H9 (cell line): Measurements from ENCODE around the gene MYO5B. TPM values are rescaled to one million over a fixed set of nuclear protein-coding genes. Genes with fewer than 3 reads are reported as not detected.

Experiments
- DNase-seq: peaks from one replicate; pipeline ENCODE4 v3.0.0-alpha.2; 2017
- H2AFZ ChIP-seq: one replicate; pipeline ENCODE4 v1.6.1; 2013; ENCODE audit warnings: mild to moderate bottlenecking, low read length, control low read depth, moderate library complexity
- H2AK5ac ChIP-seq: 2 replicates; pipeline ENCODE4 v1.6.1; 2013; ENCODE audit warnings: low read length, control low read depth, mixed read lengths; ENCODE audit not compliant: insufficient read length
- H2BK120ac ChIP-seq: one replicate; pipeline ENCODE4 v1.6.1; 2013; ENCODE audit warnings: low read depth, mild to moderate bottlenecking, low read length, control low read depth, inconsistent platforms; ENCODE audit not compliant: poor library complexity, severe bottlenecking
- H2BK12ac ChIP-seq: 2 replicates; pipeline ENCODE4 v1.6.1; 2013; ENCODE audit warnings: low read length, control low read depth, mixed read lengths, low read depth; ENCODE audit not compliant: insufficient read length
- H2BK15ac ChIP-seq: 2 replicates; pipeline ENCODE4 v1.6.1; 2013; ENCODE audit warnings: low read depth, low read length, control low read depth
- H2BK20ac ChIP-seq: one replicate; pipeline ENCODE4 v1.6.1; 2013; ENCODE audit warnings: low read depth, mild to moderate bottlenecking, low read length, control low read depth, inconsistent platforms; ENCODE audit not compliant: poor library complexity, severe bottlenecking
- H2BK5ac ChIP-seq: 2 replicates; pipeline ENCODE4 v1.6.1; 2013; ENCODE audit warnings: low read length, control low read depth, mixed read lengths; ENCODE audit not compliant: insufficient read length
- H3K14ac ChIP-seq: 2 replicates; pipeline ENCODE4 v1.6.1; 2013; ENCODE audit warnings: low read length, control low read depth; ENCODE audit not compliant: insufficient read depth
- H3K18ac ChIP-seq: 2 replicates; pipeline ENCODE4 v1.6.1; 2013; ENCODE audit warnings: low read depth, mild to moderate bottlenecking, mixed read lengths, low read length, control low read depth; ENCODE audit not compliant: insufficient read length
- H3K23ac ChIP-seq: 2 replicates; pipeline ENCODE4 v1.6.1; 2013; ENCODE audit warnings: low read length, control low read depth, mixed read lengths, low read depth; ENCODE audit not compliant: insufficient read length
- H3K23me2 ChIP-seq: 2 replicates; pipeline ENCODE4 v1.6.1; 2013; ENCODE audit warnings: low read depth, mild to moderate bottlenecking, mixed read lengths, low read length, control low read depth; ENCODE audit not compliant: insufficient read length, poor library complexity, severe bottlenecking
- H3K27ac ChIP-seq: 2 replicates; pipeline ENCODE4 v1.5.1; 2013; ENCODE audit warnings: low read length, control low read depth, mixed read lengths, low read depth; ENCODE audit not compliant: insufficient read length
- H3K27me3 ChIP-seq: 2 replicates; pipeline ENCODE4 v1.6.1; 2013; ENCODE audit warnings: low read length, control low read depth, inconsistent platforms; ENCODE audit not compliant: insufficient read depth
- H3K4ac ChIP-seq: 2 replicates; pipeline ENCODE4 v1.6.1; 2013; ENCODE audit warnings: low read depth, mild to moderate bottlenecking, control low read depth, inconsistent platforms, low read length, moderate library complexity
- H3K4me1 ChIP-seq: 2 replicates; pipeline ENCODE4 v1.6.1; 2013; ENCODE audit warnings: low read length, control low read depth, inconsistent platforms; ENCODE audit not compliant: insufficient read depth
- H3K4me2 ChIP-seq: 2 replicates; pipeline ENCODE4 v1.6.1; 2013; ENCODE audit warnings: low read length, control low read depth, mixed read lengths; ENCODE audit not compliant: insufficient read length, insufficient read depth
- H3K56ac ChIP-seq: 2 replicates; pipeline ENCODE4 v1.6.1; 2013; ENCODE audit warnings: low read depth, mild to moderate bottlenecking, mixed read lengths, low read length, control low read depth; ENCODE audit not compliant: insufficient read length
- H3K79me1 ChIP-seq: 2 replicates; pipeline ENCODE4 v1.6.1; 2013; ENCODE audit warnings: low read depth, mild to moderate bottlenecking, moderate library complexity, low read length, control low read depth, inconsistent platforms; ENCODE audit not compliant: insufficient read depth, poor library complexity, severe bottlenecking
- H3K79me2 ChIP-seq: 2 replicates; pipeline ENCODE4 v1.6.1; 2013; ENCODE audit warnings: low read length, control low read depth, inconsistent platforms; ENCODE audit not compliant: insufficient read depth
- H3K9ac ChIP-seq: 2 replicates; pipeline ENCODE4 v1.6.1; 2013; ENCODE audit warnings: low read length, control low read depth, mixed read lengths; ENCODE audit not compliant: insufficient read length; ENCODE audit errors: extremely low read depth
- H3K9me3 ChIP-seq: one replicate; pipeline ENCODE4 v1.6.1; 2013; ENCODE audit warnings: low read depth, low read length, inconsistent platforms; ENCODE audit not compliant: control insufficient read depth
- H3T11ph ChIP-seq: one replicate; pipeline ENCODE4 v1.6.1; 2013; ENCODE audit warnings: mild to moderate bottlenecking, low read length, control low read depth, inconsistent platforms
- H4K20me1 ChIP-seq: one replicate; pipeline ENCODE4 v1.6.1; 2013; ENCODE audit not compliant: control insufficient read depth, insufficient read length, insufficient read depth
- H4K5ac ChIP-seq: 2 replicates; pipeline ENCODE4 v1.6.1; 2013; ENCODE audit warnings: low read depth, mild to moderate bottlenecking, mixed read lengths, low read length, control low read depth; ENCODE audit not compliant: insufficient read length
- H4K8ac ChIP-seq: replicated peaks from 2 replicates; pipeline ENCODE4 v1.6.1; 2013; ENCODE audit warnings: low read length, control low read depth, mixed read lengths, low read depth; ENCODE audit not compliant: insufficient read length
- H4K91ac ChIP-seq: 2 replicates; pipeline ENCODE4 v1.6.1; 2013; ENCODE audit warnings: low read depth, mild to moderate bottlenecking, moderate library complexity, mixed read lengths, low read length, control low read depth; ENCODE audit not compliant: insufficient read length
- H3K27ac Mint-ChIP-seq, 3 experiments: 2 replicates in 2 of 3; 3 replicates in 1 of 3; pipeline ENCODE4 v1.8.0; 2020 to 2021; ENCODE audit warnings: mixed read lengths in 3 of 3, mild to moderate bottlenecking in 1 of 3, moderate library complexity in 1 of 3
- H3K27me3 Mint-ChIP-seq: 2 replicates; pipeline ENCODE4 v1.8.0; 2021; ENCODE audit warnings: low read depth, mild to moderate bottlenecking, moderate library complexity, mixed read lengths
- H3K36me3 Mint-ChIP-seq, 3 experiments: 2 replicates in 2 of 3; 3 replicates in 1 of 3; pipeline ENCODE4 v1.8.0; 2020 to 2021; ENCODE audit warnings: low read depth in 3 of 3, mixed read lengths in 3 of 3; ENCODE audit not compliant: insufficient read depth in 1 of 3
- H3K4me1 Mint-ChIP-seq, 2 experiments: 2 replicates each; pipeline ENCODE4 v1.8.0; 2020; ENCODE audit warnings: mixed read lengths in 2 of 2
- H3K4me3 Mint-ChIP-seq, 2 experiments: 2 replicates in 1 of 2; 3 replicates in 1 of 2; pipeline ENCODE4 v1.8.0; 2020 to 2021; ENCODE audit warnings: mild to moderate bottlenecking in 2 of 2, mixed read lengths in 2 of 2, moderate library complexity in 1 of 2
- H3K9me3 Mint-ChIP-seq, 2 experiments: 2 replicates in 1 of 2; 3 replicates in 1 of 2; pipeline ENCODE4 v1.8.0; 2020; ENCODE audit warnings: mild to moderate bottlenecking in 2 of 2, mixed read lengths in 2 of 2, moderate library complexity in 1 of 2
- WGBS: extraction: QIAGEN DNeasy Blood & Tissue Kit; methylation state at CpG from one replicate; pipeline ENCODE4 v1.1.7; 2013; ENCODE audit warnings: missing lambda C conversion rate, low lambda C conversion rate, mixed read lengths; ENCODE audit not compliant: insufficient read length; ENCODE audit errors: extremely low coverage; 5-methylcytosine and 5-hydroxymethylcytosine counted together
- total RNA-seq: library from RNA; stranded (reverse); gene quantifications from 2 replicates; pipeline ENCODE4 v1.2.1, GENCODE V29; 2021
- TF ChIP-seq, protein P1 (sequence below): fragments of 200-600 bp; sonication (generic); conservative IDR thresholded peaks from 3 replicates; pipeline ENCODE4 v1.8.0; 2021; ENCODE audit warnings: antibody characterized with exemption, mild to moderate bottlenecking

MYO5B gene
- total RNA-seq, 1 experiment from 2014 or later: 9.3 TPM

DNA sequence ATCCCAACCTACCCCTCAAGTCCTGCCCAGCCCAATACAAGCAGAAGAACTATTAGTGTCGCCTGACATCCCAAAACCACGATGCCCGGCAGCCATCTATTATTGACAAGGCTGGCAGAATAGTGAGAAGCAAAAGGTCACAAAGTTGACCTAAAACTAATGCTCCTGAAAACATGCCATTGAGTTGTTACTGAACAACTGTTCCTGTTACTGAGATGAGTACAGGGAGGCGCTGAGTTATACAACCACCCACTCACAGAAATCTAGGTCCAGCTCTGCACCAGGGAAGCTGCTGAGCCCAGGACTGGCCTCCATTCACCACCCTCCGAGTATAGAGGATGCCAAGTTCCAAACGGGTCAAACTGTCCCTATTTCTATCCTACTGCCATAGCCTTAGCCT lies 201.6 kb downstream of the MYO5B start:
- no peak overlapping the region for H3K4me3 Mint-ChIP-seq
- Histone ChIP-seq H2BK12ac (no peak overlapping the region), H3K14ac (no peak overlapping the region), H3K4me2 (no peak overlapping the region), H3K4ac (no peak overlapping the region), H2AK5ac (no peak overlapping the region), H2BK15ac (no peak overlapping the region), H3K79me1 (no peaks in the 10 kb centered on the region), H3K18ac (no peak overlapping the region), H3K4me1 (peaks cover 13% of the 10 kb centered on the region; the same call in 1 of the 2 replicates), H3K27me3 (no peaks in the 10 kb centered on the region), H2BK120ac (no peak overlapping the region), H3K23ac (no peak overlapping the region), H4K91ac (no peak overlapping the region), H2BK20ac (no peak overlapping the region), H2BK5ac (no peak overlapping the region), H3K9me3 (no peaks in the 10 kb centered on the region), H3K56ac (no peak overlapping the region), H4K5ac (no peak overlapping the region), H3K27ac (no peak overlapping the region), H3T11ph (no peak overlapping the region), H3K9ac (no peak overlapping the region), H4K20me1 (no peaks in the 10 kb centered on the region), H3K23me2 (no peaks in the 10 kb centered on the region), H4K8ac (no peak overlapping the region), H2AFZ (no peak overlapping the region), H3K79me2 (no peaks in the 10 kb centered on the region)
- no peaks in the 10 kb centered on the region for H3K9me3 Mint-ChIP-seq
- DNase-seq: no peak
- no CpG with 5 or more reads among the region's 6 CpGs for WGBS
- no peaks in the 10 kb centered on the region for H3K36me3 Mint-ChIP-seq
- no peak overlapping the region for H3K27ac Mint-ChIP-seq
- peaks cover 31 to 35% of the 10 kb centered on the region in 2 experiments for H3K4me1 Mint-ChIP-seq
- TF ChIP-seq, protein P1, sequence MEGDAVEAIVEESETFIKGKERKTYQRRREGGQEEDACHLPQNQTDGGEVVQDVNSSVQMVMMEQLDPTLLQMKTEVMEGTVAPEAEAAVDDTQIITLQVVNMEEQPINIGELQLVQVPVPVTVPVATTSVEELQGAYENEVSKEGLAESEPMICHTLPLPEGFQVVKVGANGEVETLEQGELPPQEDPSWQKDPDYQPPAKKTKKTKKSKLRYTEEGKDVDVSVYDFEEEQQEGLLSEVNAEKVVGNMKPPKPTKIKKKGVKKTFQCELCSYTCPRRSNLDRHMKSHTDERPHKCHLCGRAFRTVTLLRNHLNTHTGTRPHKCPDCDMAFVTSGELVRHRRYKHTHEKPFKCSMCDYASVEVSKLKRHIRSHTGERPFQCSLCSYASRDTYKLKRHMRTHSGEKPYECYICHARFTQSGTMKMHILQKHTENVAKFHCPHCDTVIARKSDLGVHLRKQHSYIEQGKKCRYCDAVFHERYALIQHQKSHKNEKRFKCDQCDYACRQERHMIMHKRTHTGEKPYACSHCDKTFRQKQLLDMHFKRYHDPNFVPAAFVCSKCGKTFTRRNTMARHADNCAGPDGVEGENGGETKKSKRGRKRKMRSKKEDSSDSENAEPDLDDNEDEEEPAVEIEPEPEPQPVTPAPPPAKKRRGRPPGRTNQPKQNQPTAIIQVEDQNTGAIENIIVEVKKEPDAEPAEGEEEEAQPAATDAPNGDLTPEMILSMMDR: no peak
- no peaks in the 10 kb centered on the region; the same call in 1 of the 2 replicates for H3K27me3 Mint-ChIP-seq
